HG02884 (cell line): Measurements from ENCODE around the gene PROSER2.
A peak's percentile ranks its signal among the peaks of the same experiment; 100 is the strongest.
"Not testable (repeated sequence)": the region's sequence is repeated elsewhere in the genome, so short reads cannot be mapped to it uniquely, and the experiment has no call there.

Experiments used
- ATAC-seq: cut with Tn5 transposase; IDR thresholded peaks from one replicate; pipeline ENCODE4 v1.9.1; 2021; ENCODE audit warnings: mild to moderate bottlenecking, moderate library complexity; ENCODE audit not compliant: unreplicated experiment

The PROSER2 gene

DNA sequence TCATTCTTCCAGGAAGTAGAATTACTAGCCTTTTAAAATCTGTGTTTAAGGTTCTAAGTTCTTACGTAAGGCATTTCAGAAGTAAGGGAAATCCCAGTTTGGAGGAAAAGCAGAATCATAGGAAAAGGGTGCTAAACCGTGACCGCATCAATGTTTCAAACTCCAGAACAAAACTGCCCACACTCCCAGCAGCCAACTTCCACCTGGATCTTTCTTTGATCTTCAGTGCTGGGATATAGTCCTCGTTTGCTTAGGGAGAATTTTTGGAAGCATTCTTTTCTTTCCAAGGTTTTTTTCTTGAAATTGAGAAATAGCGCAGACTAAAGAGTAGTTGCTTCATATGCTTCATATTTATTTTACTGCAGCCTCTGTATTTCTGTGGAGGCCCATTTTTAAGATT lies 8.9 kb downstream of the PROSER2 start:
- no peak for ATAC-seq

DNA sequence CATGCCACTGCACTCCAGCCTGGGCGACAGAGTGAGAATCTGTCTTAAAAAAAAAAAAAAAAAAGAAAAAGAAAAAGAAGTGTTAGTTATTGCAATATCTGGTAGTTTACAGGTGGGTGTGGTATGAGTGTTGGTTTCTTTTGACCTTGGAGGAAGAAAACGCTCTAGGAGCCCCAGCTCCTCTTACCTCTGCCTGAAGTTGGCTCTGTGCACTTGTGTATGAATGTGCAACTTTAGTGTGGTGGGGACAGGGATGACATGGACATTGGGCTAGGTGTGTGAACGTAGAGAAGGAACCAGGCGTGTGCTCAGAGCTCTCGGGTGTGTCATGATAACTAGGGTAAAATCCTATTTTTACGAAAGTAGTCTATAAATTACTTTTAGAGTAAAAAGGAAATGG lies 11.9 kb downstream of the PROSER2 start:
- ATAC-seq: no peak

DNA sequence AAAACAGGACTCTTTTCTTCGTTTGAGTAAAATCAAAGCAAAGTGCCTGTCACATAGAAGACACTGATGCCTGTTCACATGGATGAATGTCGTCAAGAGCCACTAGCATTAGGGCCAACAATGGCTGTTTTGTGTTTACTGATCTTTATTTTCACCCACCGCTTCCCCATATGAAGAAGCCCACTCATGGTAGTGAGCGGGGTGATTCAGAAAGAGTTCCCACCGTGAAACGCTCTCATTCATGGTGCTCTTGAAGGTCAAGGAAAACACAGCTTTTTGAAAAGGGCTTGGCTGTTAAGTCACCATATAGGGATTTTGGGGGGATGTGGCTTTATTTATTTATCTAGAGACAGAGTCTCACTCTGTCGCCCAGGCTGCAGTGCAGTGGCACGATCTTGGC lies 12.5 kb downstream of the PROSER2 start:
- no peak for ATAC-seq

DNA sequence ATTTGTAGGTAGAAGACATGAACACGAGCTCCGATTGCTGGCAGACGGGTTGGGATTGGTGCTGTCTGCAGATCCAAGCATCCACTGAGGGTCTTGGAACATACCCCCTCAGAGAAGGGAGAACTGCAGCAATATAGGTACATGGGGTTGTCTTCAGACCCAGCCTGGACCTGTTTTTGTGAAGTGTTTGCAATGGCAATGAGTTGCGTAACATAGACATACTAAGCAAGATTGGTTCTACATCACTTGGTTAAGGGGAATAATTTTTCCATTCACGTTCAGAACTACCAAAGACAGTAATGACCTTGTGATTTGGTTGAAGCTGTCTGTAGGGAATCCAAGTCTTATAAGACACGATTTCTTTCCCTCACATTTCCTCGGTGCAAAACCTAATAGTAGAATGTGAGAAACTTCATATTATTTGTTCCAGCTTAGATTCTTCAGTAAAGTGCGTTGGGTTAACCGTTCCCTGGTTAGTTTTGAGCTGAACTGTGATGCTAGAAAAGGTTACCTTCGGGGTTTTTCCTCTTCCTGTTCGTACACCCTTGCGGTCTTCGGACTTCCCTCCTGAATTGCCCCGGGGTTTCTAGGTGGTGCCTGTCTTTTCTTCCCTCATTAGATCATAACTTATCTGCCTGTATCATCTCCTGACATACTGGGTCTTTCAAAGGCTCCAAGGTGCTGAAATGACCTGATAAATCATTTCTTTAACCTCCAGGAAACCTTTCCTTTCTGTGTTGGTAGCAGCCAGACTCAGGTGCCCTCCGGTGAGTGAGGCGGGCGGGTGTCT lies 14.4 kb downstream of the PROSER2 start:
- no peak for ATAC-seq

DNA sequence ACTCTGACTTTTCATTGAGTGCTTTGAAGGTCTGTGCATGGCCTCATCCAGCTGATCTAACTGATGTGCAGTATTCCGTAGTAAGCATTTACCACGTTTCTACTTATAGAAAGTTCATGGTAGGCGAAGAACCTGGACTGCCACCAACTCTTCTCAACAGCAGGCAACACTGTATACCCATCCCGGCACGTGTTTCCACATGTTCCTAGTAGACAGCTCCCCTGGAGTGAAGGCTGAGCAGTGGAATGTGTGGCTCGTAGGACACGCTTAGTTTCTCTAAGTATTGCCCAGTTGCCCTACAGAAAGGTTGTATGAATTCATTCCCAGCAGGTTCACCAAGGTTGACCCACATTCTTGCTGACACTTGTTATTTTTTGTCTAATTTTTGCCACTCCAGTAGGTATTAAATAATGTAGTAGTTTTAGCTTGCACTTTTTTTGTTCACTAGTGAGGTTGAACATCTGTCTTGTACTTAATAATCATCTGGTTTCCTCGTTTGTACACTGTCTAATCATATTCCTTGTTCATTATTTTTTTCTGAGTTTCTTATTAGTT lies 15.2 kb downstream of the PROSER2 start:
- ATAC-seq: no peak

DNA sequence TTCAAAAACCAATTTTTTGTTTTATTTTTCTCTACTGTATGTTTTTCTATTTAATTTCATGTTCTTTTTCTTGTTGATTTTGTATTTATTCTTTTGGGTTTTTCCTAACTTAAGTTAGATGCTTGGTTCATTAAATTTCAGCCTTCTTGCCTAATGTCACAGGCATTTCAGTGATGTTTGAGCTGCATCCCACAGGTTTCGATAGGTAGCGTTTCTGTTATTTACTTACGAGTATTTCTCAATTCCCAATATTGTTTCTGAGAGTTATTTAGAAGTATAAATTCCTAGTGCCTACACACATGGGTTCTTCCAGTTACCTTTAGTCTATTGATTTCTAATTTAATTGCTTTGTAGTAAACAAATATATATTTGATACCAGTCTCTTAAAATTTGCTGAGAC lies 18.2 kb downstream of the PROSER2 start:
- no peak for ATAC-seq

DNA sequence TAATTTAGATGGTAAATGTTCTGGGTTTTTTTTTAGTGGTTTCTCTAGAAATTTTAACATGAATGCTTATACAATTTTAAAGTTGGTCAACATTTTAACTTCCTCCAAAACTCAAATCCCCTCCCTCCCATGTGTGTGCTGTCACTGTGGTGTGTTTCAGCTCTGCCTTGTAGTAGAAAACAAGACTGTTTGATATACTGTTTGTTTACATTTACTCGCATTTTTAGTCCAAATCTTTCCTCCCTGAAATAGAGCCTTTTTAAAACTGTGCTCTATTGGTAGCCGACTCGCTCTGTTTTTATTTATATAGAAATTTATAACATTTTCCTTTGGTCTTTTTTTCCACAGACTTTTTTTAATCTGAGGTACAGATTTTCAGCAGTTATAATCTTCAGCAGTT lies 19.3 kb downstream of the PROSER2 start:
- no peak for ATAC-seq

DNA sequence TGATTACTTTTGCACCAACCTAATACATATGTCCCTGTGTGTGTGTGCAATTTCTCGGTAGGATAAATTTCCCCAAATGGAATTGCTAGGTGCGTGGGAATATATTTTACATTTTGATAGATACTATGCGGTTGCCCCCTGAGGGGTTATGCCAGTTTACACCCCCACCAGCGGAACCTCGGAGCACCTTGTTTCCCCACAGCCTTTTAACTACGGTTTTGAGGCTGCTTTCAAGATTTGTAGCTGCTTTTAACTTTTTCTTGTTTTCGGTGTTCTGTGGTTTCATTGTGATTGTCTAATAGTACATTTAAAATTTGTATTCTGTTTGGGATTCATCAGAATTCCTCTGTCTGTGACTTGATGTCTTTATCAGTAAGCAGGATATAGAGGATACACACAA lies 22.0 kb downstream of the PROSER2 start:
- no peak for ATAC-seq

DNA sequence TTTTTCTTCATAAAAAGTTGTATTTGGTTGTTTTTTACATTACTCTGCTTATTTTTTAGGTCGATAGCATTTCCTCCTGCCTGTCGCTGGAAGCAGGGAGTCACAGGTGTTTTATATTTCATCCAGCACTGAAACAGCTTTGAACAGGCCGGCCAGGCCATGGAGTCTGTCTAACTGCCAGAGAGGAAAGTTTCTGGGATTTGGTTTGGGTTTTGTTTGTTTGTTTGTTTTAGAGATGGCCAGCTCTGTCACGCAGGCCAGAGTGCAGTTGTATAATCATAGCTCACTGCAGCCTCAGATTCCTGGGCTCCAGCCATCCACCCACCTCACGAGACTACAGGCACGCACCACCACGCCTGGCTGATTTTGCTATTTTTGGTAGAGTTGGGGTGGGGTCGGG lies 23.4 kb downstream of the PROSER2 start:
- ATAC-seq: no peak

DNA sequence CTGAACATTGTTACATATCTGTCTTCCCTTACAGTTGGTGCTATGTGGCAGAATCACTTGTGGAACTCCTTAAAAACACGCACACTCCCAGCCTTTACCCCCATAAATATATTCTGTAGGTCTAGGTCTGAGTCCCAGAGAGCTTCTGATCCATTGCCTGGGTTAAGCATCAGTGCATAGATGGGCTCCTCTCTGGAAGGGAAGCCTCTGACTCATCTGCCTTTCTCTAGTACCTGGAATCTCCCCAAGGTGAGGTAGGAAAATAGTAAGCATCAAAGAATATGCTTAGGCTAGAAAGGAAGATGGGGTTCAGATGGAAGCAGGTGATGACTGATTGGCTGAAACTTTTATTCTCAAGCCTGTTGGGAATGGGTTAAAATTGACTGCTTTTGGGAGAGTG lies 26.1 kb downstream of the PROSER2 start:
- no peak for ATAC-seq

DNA sequence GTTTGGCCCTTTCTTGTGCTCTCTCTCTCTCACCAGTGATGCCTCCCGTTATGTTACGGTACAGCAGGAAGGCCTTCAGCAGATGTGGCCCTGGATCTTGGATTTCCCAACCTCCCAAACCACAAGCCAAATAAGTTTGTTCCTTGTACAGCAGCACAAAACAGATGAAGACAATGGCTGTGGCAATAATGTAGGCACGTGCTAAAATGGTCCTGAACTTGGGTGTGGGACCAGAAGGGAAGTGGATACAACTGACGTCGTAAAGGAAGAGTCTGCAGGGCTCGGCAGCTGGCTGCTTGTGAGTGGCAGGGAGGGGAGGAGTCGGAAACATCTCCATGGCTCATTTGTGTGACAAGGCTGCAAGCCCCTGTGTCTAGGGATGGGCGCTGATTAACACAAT lies 26.8 kb downstream of the PROSER2 start:
- no peak for ATAC-seq

DNA sequence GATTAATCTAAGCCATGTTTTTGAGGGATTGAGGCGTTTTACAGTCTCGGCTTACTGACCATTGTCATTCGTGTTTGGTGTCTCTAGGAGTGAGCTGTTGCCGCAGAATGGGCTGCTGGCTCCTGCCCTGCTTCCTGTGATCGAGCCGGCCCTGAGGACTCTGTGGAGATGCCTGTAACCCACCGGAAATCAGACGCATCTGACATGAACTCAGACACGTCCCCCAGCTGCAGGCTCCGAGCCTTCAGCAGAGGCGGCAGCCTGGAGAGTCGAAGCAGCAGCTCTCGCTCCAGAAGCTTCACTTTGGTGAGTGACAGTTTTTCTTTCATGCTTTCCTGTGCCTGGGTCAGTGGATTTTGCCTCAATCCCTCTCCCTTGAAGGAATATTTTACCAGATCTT lies 28.8 kb downstream of the PROSER2 start:
- ATAC-seq: no peak

DNA sequence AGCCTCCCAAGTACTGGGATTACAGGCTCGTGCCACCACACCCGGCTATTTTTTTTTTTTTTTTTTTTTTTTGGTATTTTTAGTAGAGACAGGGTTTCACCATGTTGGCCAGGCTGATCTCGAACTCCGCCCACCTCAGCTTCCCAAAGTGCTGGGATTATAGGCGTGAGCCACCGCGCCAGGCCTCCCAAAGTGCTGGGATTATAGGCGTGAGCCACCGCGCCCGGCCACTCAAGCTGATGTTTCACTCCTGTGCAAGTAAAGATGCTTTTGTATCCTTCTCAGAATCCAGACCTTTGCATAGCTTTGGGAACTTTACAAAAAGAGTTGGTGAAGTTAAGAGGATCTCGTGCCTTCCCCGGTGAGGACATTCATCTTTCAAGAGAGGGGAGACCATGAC lies 29.5 kb downstream of the PROSER2 start:
- not testable (repeated sequence) for ATAC-seq

DNA sequence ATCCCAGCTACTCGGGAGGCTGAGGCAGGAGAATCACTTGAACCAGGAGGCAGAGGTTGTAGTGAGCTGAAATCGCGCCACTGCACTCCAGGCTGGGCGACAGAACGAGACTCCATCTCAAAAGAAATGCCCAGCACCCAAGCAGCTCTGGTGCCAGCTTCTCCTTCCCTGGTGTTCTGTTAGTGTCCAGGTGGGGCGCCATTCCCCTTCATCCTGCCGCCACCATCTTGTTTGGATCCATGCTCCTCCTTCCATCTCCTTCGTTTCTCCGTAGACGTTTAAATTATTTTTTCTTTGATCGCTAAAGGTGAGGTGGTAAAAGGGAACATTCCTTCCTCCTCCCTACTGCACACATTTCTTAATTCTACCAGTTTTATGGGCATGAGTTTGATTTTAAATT lies 30.3 kb downstream of the PROSER2 start:
- ATAC-seq: no peak

DNA sequence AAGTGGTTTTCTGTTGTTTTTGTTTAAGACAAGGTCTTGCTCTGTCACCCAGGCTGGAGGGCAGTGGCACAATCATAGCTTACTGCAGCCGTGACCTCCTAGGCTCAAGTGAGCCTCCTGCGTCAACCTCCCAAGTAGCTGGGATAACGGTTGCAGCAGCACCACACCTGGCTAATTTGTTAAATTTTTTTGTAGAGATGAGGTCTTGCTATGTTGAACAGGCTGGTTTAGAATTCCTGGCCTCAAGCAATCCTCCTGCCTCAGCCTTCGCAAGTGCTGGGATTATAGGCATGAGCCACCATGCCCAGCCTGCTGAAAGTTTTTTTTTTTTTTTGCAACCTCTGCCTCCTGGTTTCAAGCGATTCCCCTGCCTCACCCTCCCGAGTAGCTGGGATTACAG lies 31.1 kb downstream of the PROSER2 start:
- no peak for ATAC-seq

DNA sequence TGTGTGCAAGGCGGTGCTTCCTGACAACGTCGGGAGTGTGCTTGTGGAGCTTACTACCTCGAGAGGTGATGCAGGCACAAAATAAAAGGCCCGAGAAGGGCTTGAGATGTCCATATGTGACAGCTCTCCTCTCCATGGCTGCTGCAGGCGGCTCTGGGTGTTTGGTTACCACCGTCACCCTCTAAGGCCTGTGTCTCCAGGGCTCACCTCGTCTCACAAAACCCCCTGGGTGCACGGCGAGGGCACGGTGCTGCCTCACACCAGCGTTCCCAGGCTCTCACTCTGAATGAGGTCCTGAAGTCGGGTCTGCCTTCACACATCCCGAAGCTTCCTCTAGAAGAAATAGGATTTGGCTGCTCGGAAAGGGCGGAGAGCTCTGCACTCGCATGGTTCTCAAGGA lies 32.9 kb downstream of the PROSER2 start:
- no peak for ATAC-seq

DNA sequence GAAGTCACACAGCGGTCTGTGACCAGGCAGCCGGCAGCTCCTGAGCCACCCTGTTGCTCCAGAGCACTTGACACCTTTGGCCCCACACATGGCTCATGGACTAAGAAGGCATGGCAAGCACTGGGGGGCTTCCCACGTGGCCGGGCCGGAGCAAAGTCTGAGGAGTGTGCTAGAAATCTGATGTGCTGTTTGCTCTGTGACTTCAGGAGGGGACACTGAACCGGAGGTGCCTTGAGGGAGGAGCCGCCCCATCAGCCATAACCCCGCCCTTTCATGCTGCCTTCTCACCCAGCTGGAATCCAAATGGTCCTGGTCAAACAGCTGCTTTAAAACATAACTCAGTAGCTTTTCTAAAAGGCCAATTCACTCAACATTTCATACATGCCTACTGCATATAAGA lies 33.5 kb downstream of the PROSER2 start:
- no peak for ATAC-seq

DNA sequence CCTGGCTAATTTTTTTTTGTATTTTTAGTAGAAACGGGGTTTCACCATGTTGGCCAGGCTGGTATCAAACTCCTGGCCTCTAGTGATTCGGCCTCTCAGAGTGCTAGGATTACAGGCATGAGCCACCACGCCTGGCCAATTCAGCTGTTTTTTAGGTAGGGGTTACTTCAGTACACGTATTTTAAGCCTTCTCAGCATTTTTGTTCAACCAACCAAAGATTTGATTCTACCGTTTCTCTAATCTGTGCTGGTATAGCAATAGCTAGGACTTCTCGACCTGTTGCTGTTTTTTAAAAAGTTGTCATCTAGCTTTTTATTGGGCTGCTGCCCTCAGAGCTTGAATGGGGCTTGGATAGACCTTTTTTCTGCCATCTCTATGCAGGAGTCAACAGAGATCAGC lies 34.9 kb downstream of the PROSER2 start:
- ATAC-seq: no peak

DNA sequence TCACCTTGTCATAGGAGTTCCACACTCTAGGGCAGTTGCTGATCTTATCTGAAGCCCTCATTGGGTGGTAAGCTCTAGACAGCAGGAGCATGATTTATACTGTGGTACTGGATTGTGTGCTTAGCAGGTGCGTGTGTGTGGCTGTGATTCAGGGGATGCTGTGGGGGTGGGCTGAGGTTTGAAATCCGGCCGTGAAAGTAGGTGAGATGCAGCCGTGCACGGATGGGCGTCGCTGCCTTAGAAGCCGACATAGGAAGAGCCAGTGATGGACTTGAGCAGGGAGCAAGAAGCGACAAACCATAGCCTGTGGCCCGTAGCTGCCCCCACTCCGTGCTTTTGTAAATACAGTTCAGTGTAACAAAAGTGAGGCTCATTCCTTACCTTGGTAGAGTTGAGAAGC lies 38.2 kb downstream of the PROSER2 start:
- no peak for ATAC-seq

DNA sequence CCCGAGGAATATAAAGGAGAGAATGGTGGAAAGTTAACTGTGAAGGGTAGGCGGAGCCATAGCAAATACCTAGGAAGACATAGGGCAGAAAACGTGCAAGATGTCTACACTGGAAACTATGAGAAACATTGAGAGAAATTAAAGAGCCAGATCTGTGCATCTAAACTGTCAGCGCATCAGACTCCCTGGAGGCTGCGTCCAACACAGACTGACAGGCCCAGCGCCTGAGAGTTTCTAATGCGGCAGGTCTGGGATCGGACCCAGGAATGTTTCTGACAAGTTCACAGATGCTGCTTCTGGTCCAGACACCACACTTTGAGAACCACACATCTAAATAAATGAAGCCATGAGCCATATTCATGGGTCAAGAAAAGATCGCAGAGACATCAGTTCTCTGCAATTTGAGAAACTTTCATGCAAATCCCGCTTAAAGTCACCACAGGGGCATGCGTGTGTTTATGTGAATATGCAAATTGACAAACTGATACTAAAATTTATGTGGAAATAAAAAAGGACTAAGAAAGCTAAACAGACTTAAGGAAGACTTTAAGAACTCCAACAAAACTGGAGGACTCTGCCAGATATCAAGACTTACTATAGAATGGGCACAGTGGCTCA lies 38.8 kb downstream of the PROSER2 start:
- ATAC-seq: no peak

DNA sequence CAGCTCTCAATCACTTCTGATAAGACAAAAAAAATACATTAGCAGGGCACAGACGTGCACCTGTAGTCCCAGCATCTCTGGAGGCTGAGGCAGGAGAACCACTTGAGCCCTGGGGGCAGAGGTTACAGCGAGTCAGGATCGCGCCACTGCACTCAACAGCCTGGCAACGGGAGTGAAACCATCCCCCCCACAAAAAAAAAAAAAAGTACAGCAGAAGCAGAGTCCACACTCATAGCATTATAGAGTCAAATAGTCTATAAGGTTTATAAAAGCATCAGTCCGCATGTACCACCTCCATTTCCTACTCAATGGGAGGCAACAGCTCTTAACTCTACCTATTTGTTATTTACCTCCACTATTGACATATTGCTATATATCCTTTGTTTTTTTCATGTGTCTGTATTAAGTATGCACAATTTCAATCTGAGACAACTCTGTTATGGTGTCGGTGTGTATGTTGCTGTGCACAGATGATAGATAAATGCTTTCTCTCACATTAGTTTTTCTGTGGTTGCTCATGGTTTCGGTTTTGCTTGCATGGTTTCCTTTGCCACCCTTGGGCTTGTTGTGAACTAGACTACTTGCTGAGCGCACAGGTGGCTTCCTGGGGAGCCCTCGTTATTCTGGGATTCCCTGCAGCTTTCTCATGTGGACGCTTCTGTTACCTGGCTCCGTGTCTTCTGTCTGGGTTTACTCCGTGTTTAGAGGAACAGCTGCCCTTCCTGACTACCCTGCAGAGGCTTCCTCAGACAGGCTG lies 40.4 kb downstream of the PROSER2 start:
- peak; percentile 98 for ATAC-seq

DNA sequence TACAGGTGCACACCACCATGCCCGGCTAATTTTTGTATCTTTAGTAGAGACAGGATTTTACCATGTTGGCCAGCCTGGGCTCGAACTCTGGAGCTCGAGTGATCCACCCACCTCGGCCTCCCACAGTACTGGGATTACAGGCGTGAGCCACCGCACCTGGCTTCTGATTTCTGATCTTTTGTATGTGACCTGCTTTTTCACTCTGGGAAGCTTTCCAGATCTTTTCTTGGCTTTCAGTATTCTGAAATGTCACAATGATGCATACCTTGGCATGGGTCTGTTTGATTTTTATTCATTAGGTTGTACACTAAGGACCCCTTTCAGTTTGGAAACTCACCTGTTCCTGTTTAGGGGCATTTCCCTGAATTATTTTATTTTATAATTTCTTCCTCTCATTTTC lies 41.6 kb downstream of the PROSER2 start:
- no peak for ATAC-seq
